ENCODE data around the gene RASSF3. TPM values are rescaled to one million over a fixed set of nuclear protein-coding genes. Genes with fewer than 3 reads are reported as not detected.

Gene RASSF3
- total RNA-seq, 1 donor from 2014 or later: 31.8 TPM

DNA sequence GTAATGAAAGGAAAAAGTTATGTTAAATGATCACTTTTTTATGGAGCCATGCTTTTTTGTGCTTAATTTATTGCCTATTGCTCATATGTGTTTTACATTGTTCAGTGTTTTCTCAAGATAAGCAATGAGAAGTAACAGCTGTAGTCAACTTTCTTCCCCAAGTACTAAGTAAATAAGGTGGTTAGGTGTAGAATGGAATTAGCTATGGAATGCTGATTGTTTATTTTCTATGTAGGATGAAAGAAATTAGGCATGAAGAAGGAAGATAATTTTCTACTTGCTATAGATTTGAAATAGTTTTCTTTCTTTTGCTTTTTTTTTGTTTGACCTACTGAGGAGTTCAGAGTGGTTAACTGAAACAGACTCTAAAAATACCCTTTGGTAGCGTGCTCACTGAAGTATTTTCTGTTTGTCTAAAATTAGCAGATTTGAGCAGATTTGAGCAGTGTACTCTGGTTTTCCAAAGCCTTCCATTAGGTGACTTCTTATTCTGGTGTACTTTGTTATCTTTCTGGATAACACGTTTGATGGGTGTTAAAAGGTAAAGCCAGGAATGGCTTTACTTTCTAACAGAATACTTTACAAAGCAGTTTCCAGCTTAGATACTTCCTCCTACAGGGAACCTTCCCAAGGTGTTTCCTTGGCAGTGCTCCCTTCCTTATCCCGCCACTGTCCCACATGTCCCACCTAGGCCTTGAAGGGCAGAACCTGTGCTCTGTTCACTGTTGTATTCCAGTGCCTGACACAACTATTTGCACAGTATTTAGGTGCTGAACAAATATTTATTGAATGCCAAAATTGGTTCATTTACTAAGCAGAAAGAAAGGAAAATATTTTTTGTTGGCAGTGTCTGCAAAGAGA is 56.0 kb downstream of the RASSF3 start:
- Histone ChIP-seq H3K4me3 (ENCODE audit: low read length in 3 of 3) (no peak overlapping the region), H3K36me3 (ENCODE audit: control insufficient read depth in 3 of 3, insufficient read depth in 3 of 3, low read length in 3 of 3) (no peaks in the 10 kb centered on the region), H3K9ac (ENCODE audit: low read depth in 1 of 3, low read length in 3 of 3) (peak overlapping the region in 1 of 3 donors; percentile 28), H3K27ac (ENCODE audit: low read depth, low read length) (no peak overlapping the region), H3K27me3 (ENCODE audit: control insufficient read depth in 3 of 3, insufficient read depth in 3 of 3, low read length in 3 of 3) (no peaks in the 10 kb centered on the region), H3K9me3 (ENCODE audit: control insufficient read depth in 3 of 3, low read length in 3 of 3) (no peaks in the 10 kb centered on the region), H3K4me1 (ENCODE audit: control insufficient read depth in 3 of 3, insufficient read depth in 3 of 3, low read length in 3 of 3) (peaks cover 10 to 23% (median 21%) of the 10 kb centered on the region in 3 donors)

- Histone ChIP-seq H3K4me3 (ENCODE audit: low read length in 3 of 3) (no peak overlapping the region), H3K4me1 (ENCODE audit: control insufficient read depth in 3 of 3, insufficient read depth in 3 of 3, low read length in 3 of 3) (peaks cover 10 to 27% (median 23%) of the 10 kb centered on the region in 3 donors), H3K9ac (ENCODE audit: low read depth in 1 of 3, low read length in 3 of 3) (no peak overlapping the region), H3K27me3 (ENCODE audit: control insufficient read depth in 3 of 3, insufficient read depth in 3 of 3, low read length in 3 of 3) (no peaks in the 10 kb centered on the region), H3K9me3 (ENCODE audit: control insufficient read depth in 3 of 3, low read length in 3 of 3) (no peaks in the 10 kb centered on the region), H3K36me3 (ENCODE audit: control insufficient read depth in 3 of 3, insufficient read depth in 3 of 3, low read length in 3 of 3) (no peaks in the 10 kb centered on the region), H3K27ac (ENCODE audit: low read depth, low read length) (no peak overlapping the region)
Observed at GRCh38 chr12:64667793-64668192, 57.5 kb downstream of the RASSF3 start.

DNA sequence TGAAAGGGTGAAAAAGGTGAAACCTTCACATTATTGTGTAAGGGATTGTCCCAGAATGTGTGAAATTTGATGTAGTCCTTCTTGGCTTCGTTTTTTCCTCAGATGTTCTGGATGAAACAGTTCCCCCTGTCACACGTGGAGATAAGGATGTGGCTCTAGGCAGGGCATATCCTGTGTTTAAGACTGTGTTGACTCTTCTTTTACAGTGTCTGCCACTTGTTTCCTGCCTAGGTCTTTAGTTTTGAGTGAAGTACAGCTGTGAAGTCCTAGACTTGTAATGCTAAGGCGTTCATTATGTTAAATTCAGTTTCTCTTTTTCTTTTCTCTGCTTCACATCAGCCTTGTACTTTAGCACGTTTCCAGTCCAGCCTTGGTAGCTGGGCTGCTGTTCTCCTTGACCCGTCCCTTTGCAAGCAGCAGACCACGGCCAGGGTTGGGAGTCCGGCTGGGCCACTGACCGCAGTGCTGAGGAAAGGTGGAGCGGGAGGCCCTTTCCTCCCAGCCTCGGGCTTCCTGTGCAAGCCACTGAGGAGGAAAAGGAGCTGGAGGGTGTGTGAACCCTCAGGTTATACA is 59.1 kb downstream of the RASSF3 start:
- Histone ChIP-seq H3K4me3 (ENCODE audit: low read length in 3 of 3) (no peak overlapping the region), H3K27ac (ENCODE audit: low read depth, low read length) (peak overlapping the region; percentile 3), H3K9ac (ENCODE audit: low read depth in 1 of 3, low read length in 3 of 3) (no peak overlapping the region), H3K36me3 (ENCODE audit: control insufficient read depth in 3 of 3, insufficient read depth in 3 of 3, low read length in 3 of 3) (no peaks in the 10 kb centered on the region), H3K4me1 (ENCODE audit: control insufficient read depth in 3 of 3, insufficient read depth in 3 of 3, low read length in 3 of 3) (peaks cover 17 to 31% (median 31%) of the 10 kb centered on the region in 3 donors), H3K9me3 (ENCODE audit: control insufficient read depth in 3 of 3, low read length in 3 of 3) (no peaks in the 10 kb centered on the region), H3K27me3 (ENCODE audit: control insufficient read depth in 3 of 3, insufficient read depth in 3 of 3, low read length in 3 of 3) (no peaks in the 10 kb centered on the region)

DNA sequence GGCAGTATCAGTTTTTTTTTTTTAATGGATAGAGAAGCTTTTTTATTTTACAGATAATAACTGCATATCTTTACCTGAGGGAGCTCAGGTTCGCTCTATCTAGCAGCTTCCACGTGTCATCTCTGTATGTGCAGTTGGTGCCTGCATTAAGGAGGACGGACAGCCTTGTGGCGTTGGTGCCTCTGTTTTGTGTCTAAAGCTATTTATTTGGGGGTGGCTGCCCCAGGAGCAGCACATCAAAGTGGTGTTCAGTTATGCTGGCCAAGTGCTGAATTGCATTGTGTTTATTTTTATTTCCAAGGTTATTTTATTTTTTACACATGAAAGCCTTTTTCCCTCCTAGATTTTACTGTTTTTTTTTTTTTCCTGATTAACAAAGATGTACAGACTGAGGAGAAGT is 59.7 kb downstream of the RASSF3 start:
- H3K27me3 ChIP-seq (ENCODE audit: control insufficient read depth in 3 of 3, insufficient read depth in 3 of 3, low read length in 3 of 3): no peaks in the 10 kb centered on the region
- H3K9me3 ChIP-seq (ENCODE audit: control insufficient read depth in 3 of 3, low read length in 3 of 3): no peaks in the 10 kb centered on the region
- H3K4me1 ChIP-seq (ENCODE audit: control insufficient read depth in 3 of 3, insufficient read depth in 3 of 3, low read length in 3 of 3): peaks cover 17 to 34% (median 33%) of the 10 kb centered on the region in 3 donors
- H3K36me3 ChIP-seq (ENCODE audit: control insufficient read depth in 3 of 3, insufficient read depth in 3 of 3, low read length in 3 of 3): no peaks in the 10 kb centered on the region
- H3K27ac ChIP-seq (ENCODE audit: low read depth, low read length): peak overlapping the region; percentile 3
- no peak overlapping the region for H3K4me3 ChIP-seq (ENCODE audit: low read length in 3 of 3)
- H3K9ac ChIP-seq (ENCODE audit: low read depth in 1 of 3, low read length in 3 of 3): no peak overlapping the region

- H3K4me3 ChIP-seq (ENCODE audit: low read length in 3 of 3): no peak overlapping the region
- H3K4me1 ChIP-seq (ENCODE audit: control insufficient read depth in 3 of 3, insufficient read depth in 3 of 3, low read length in 3 of 3): peaks cover 17 to 38% (median 33%) of the 10 kb centered on the region in 3 donors
- no peaks in the 10 kb centered on the region for H3K9me3 ChIP-seq (ENCODE audit: control insufficient read depth in 3 of 3, low read length in 3 of 3)
- no peaks in the 10 kb centered on the region for H3K27me3 ChIP-seq (ENCODE audit: control insufficient read depth in 3 of 3, insufficient read depth in 3 of 3, low read length in 3 of 3)
- no peaks in the 10 kb centered on the region for H3K36me3 ChIP-seq (ENCODE audit: control insufficient read depth in 3 of 3, insufficient read depth in 3 of 3, low read length in 3 of 3)
- no peak overlapping the region for H3K27ac ChIP-seq (ENCODE audit: low read depth, low read length)
- no peak overlapping the region for H3K9ac ChIP-seq (ENCODE audit: low read depth in 1 of 3, low read length in 3 of 3)
Observed at GRCh38 chr12:64670919-64671639, 60.8 kb downstream of the RASSF3 start.

- Histone ChIP-seq H3K9ac (ENCODE audit: low read depth in 1 of 3, low read length in 3 of 3) (no peak overlapping the region), H3K9me3 (ENCODE audit: control insufficient read depth in 3 of 3, low read length in 3 of 3) (no peaks in the 10 kb centered on the region), H3K4me1 (ENCODE audit: control insufficient read depth in 3 of 3, insufficient read depth in 3 of 3, low read length in 3 of 3) (peaks cover 13 to 34% (median 33%) of the 10 kb centered on the region in 3 donors), H3K27ac (ENCODE audit: low read depth, low read length) (no peak overlapping the region), H3K36me3 (ENCODE audit: control insufficient read depth in 3 of 3, insufficient read depth in 3 of 3, low read length in 3 of 3) (no peaks in the 10 kb centered on the region), H3K27me3 (ENCODE audit: control insufficient read depth in 3 of 3, insufficient read depth in 3 of 3, low read length in 3 of 3) (no peaks in the 10 kb centered on the region), H3K4me3 (ENCODE audit: low read length in 3 of 3) (no peak overlapping the region)
Observed at GRCh38 chr12:64671681-64672080, 61.4 kb downstream of the RASSF3 start.

DNA sequence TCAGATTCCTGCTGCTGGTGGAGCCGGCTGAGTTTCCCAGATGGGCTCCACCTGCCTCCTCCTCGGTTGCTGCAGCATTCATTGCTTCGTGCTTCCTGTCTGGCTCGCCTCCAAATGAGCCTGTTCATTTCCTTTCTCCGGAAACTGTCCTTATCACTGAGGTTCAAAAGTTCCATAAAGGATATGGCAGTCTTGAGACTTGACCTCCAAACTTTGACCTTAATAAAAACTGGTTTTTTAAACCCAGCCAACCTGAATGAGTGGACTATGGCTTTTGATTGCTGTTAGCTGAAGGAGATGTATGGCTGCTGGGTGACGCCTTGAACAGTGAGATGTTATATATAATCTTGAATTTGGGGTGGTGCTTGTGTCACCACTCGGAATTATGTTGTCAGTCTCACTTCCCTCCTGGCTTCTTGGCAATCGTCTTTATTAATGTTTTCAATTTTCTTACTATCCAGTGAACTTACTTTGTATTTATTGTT is 62.7 kb downstream of the RASSF3 start:
- Histone ChIP-seq H3K4me1 (ENCODE audit: control insufficient read depth in 3 of 3, insufficient read depth in 3 of 3, low read length in 3 of 3) (peaks cover 13 to 34% (median 33%) of the 10 kb centered on the region in 3 donors), H3K27me3 (ENCODE audit: control insufficient read depth in 3 of 3, insufficient read depth in 3 of 3, low read length in 3 of 3) (no peaks in the 10 kb centered on the region), H3K27ac (ENCODE audit: low read depth, low read length) (no peak overlapping the region), H3K9ac (ENCODE audit: low read depth in 1 of 3, low read length in 3 of 3) (no peak overlapping the region), H3K9me3 (ENCODE audit: control insufficient read depth in 3 of 3, low read length in 3 of 3) (no peaks in the 10 kb centered on the region), H3K4me3 (ENCODE audit: low read length in 3 of 3) (no peak overlapping the region), H3K36me3 (ENCODE audit: control insufficient read depth in 3 of 3, insufficient read depth in 3 of 3, low read length in 3 of 3) (no peaks in the 10 kb centered on the region)

- no peaks in the 10 kb centered on the region for H3K9me3 ChIP-seq (ENCODE audit: control insufficient read depth in 3 of 3, low read length in 3 of 3)
- no peaks in the 10 kb centered on the region for H3K27me3 ChIP-seq (ENCODE audit: control insufficient read depth in 3 of 3, insufficient read depth in 3 of 3, low read length in 3 of 3)
- no peak overlapping the region for H3K4me3 ChIP-seq (ENCODE audit: low read length in 3 of 3)
- H3K4me1 ChIP-seq (ENCODE audit: control insufficient read depth in 3 of 3, insufficient read depth in 3 of 3, low read length in 3 of 3): peaks cover 13 to 34% (median 33%) of the 10 kb centered on the region in 3 donors
- H3K9ac ChIP-seq (ENCODE audit: low read depth in 1 of 3, low read length in 3 of 3): no peak overlapping the region
- H3K36me3 ChIP-seq (ENCODE audit: control insufficient read depth in 3 of 3, insufficient read depth in 3 of 3, low read length in 3 of 3): no peaks in the 10 kb centered on the region
- H3K27ac ChIP-seq (ENCODE audit: low read depth, low read length): no peak overlapping the region
Observed at GRCh38 chr12:64673490-64674169, 63.3 kb downstream of the RASSF3 start.

- Histone ChIP-seq H3K4me3 (ENCODE audit: low read length in 3 of 3) (no peak overlapping the region), H3K27ac (ENCODE audit: low read depth, low read length) (no peak overlapping the region), H3K27me3 (ENCODE audit: control insufficient read depth in 3 of 3, insufficient read depth in 3 of 3, low read length in 3 of 3) (no peaks in the 10 kb centered on the region), H3K36me3 (ENCODE audit: control insufficient read depth in 3 of 3, insufficient read depth in 3 of 3, low read length in 3 of 3) (no peaks in the 10 kb centered on the region), H3K4me1 (ENCODE audit: control insufficient read depth in 3 of 3, insufficient read depth in 3 of 3, low read length in 3 of 3) (peaks cover 16 to 34% (median 28%) of the 10 kb centered on the region in 3 donors), H3K9ac (ENCODE audit: low read depth in 1 of 3, low read length in 3 of 3) (no peak overlapping the region), H3K9me3 (ENCODE audit: control insufficient read depth in 3 of 3, low read length in 3 of 3) (no peaks in the 10 kb centered on the region)
Observed at GRCh38 chr12:64674367-64674922, 64.2 kb downstream of the RASSF3 start.
